A673 (cell line): ENCODE data around the gene AMY2B. TPM values are rescaled to one million over a fixed set of nuclear protein-coding genes. Genes with fewer than 3 reads are reported as not detected.
"Not testable (repeated sequence)": the region's sequence is repeated elsewhere in the genome, so short reads cannot be mapped to it uniquely, and the experiment has no call there.

ENCODE experiments used
- Bru-seq: library from RNA; stranded (reverse); fragments of 400-500 nt; gene quantifications from one replicate; lab custom pipeline; 2021; lab: Mats Ljungman, UMichigan
- BruChase-seq, 2 experiments: library from RNA; stranded (reverse); fragments of 400-500 nt; gene quantifications; one replicate each; lab custom pipeline; 2021; lab: Mats Ljungman, UMichigan
- BruUV-seq: library from RNA; stranded (reverse); fragments of 400-500 nt; replicated peaks from 2 replicates; lab custom pipeline; 2021; lab: Mats Ljungman, UMichigan
- CTCF ChIA-PET: fragments of 300-600 bp; sonication (Branson Sonifier 250); formaldehyde crosslinking; loops from one replicate; lab custom pipeline; 2022; ENCODE audit warnings: antibody characterized with exemption; lab: Charles Lee
- POLR2A ChIA-PET: fragments of 300-600 bp; sonication (Branson Sonifier 250); formaldehyde crosslinking; loops from one replicate; lab custom pipeline; 2022; ENCODE audit warnings: antibody characterized with exemption; ENCODE audit not compliant: low non-redundant PET; lab: Charles Lee
- DNase-seq: peaks from one replicate; pipeline ENCODE4 v3.0.0-alpha.2; 2015; ENCODE audit warnings: low spot score
- H3K27ac ChIP-seq: fragments of 200-600 bp; sonication (generic); 2 replicates; pipeline ENCODE4 v1.5.1; 2016; ENCODE audit warnings: mixed run types, low read depth, mild to moderate bottlenecking, mixed read lengths, antibody characterized with exemption, low read length; ENCODE audit not compliant: poor library complexity, severe bottlenecking
- H3K27me3 ChIP-seq: fragments of 200-600 bp; sonication (generic); replicated peaks from 2 replicates; pipeline ENCODE4 v1.6.1; 2017; ENCODE audit warnings: mixed run types, low read depth, mild to moderate bottlenecking, mixed read lengths, antibody characterized with exemption, low read length; ENCODE audit not compliant: insufficient read depth, poor library complexity
- H3K36me3 ChIP-seq: fragments of 200-600 bp; sonication (generic); 2 replicates; pipeline ENCODE4 v1.6.1; 2016; ENCODE audit warnings: mixed run types, mild to moderate bottlenecking, mixed read lengths, antibody characterized with exemption, low read length; ENCODE audit not compliant: insufficient read depth, poor library complexity, severe bottlenecking
- H3K4me1 ChIP-seq: fragments of 200-600 bp; sonication (generic); 2 replicates; pipeline ENCODE4 v1.6.1; 2017; ENCODE audit warnings: mixed run types, mild to moderate bottlenecking, mixed read lengths, antibody characterized with exemption, low read length; ENCODE audit not compliant: insufficient read depth, poor library complexity, severe bottlenecking
- H3K4me3 ChIP-seq: fragments of 200-600 bp; sonication (generic); 2 replicates; pipeline ENCODE4 v1.5.1; 2016; ENCODE audit warnings: low read depth, mixed run types, mild to moderate bottlenecking, mixed read lengths, low read length; ENCODE audit not compliant: poor library complexity, severe bottlenecking
- H3K9me3 ChIP-seq: fragments of 200-600 bp; sonication (generic); 2 replicates; pipeline ENCODE4 v1.6.1; 2016; ENCODE audit warnings: mixed run types, low read depth, mild to moderate bottlenecking, mixed read lengths, antibody characterized with exemption, low read length; ENCODE audit not compliant: poor library complexity, severe bottlenecking
- CTCF ChIP-seq: fragments of 300-800, 200-600 bp; sonication (generic); conservative IDR thresholded peaks from 2 replicates; pipeline ENCODE4 v1.5.1; 2017; ENCODE audit warnings: low read depth, mild to moderate bottlenecking, antibody characterized with exemption, low read length, moderate library complexity, mixed read lengths
- EZH2 ChIP-seq: fragments of 200-600 bp; sonication (generic); IDR thresholded peaks from 2 replicates; pipeline ENCODE4 v1.6.1; 2017; ENCODE audit warnings: borderline replicate concordance, low read depth, mild to moderate bottlenecking, mixed read lengths, antibody characterized with exemption, low read length; ENCODE audit not compliant: poor library complexity, severe bottlenecking
- intact Hi-C: fragments of 100-400 bp; cut with micrococcal nuclease; formaldehyde crosslinking; loops from one replicate; pipeline ENCODE4 v1.10.0; 2022; ENCODE audit not compliant: unreplicated experiment
- long read RNA-seq: library from polyadenylated mRNA; stranded (forward); transcript quantifications from one replicate; pipeline ENCODE4 v2.0.0, GENCODE V29; 2022
- total RNA-seq: library from RNA; stranded (reverse); gene quantifications from 2 replicates; pipeline ENCODE4 v1.2.3, GENCODE V29; 2021

AMY2B gene
- total RNA-seq (1.4 TPM in 2 replicates), Bru-seq, nascent RNA (percentile 50 among the genes with signal in this experiment), BruChase-seq, experiment 1, labeled RNA remaining after a 2-hour chase (percentile 43 among the genes with signal in this experiment), BruChase-seq, experiment 2, labeled RNA remaining after a 6-hour chase (percentile 38 among the genes with signal in this experiment)
- long read RNA-seq, partial matches to known transcripts = 0 of 1 reads
- long read RNA-seq, other reads (novel, unspliced or antisense) = 1 of 1 reads

- H3K4me1 ChIP-seq, H3K4me3 ChIP-seq, intact Hi-C loops, H3K9me3 ChIP-seq, CTCF ChIA-PET, H3K27me3 ChIP-seq, POLR2A ChIA-PET, H3K27ac ChIP-seq, DNase-seq, BruUV-seq, H3K36me3 ChIP-seq: not testable (repeated sequence)
These were observed at the start of gene AMY2B for GRCh38 chr1:103571289-103571688. Gene AMY2B, plus strand, starts transcription at chr1:103571589. Its CDS starts 14 bp downstream, at chr1:103571603.

- Histone ChIP-seq H3K36me3 (no peaks in the 10 kb centered on the region), H3K27ac (no peak overlapping the region), H3K9me3 (no peaks in the 10 kb centered on the region), H3K4me1 (no peaks in the 10 kb centered on the region), H3K4me3 (no peak overlapping the region), H3K27me3 (no peaks in the 10 kb centered on the region)
- no TSS peak for BruUV-seq
- TF ChIP-seq CTCF (no peak), EZH2 (no peak)
- ChIA-PET POLR2A (no interaction called here), CTCF (no interaction called here)
- intact Hi-C loops = no loop called here
- no peak for DNase-seq
These were observed 48.0 kb upstream of the AMY2B start for GRCh38 chr1:103523346-103523745.

- ChIA-PET POLR2A (no interaction called here), CTCF (no interaction called here)
- H3K4me3 ChIP-seq = peak overlapping the region; percentile 34
- TF ChIP-seq CTCF (no peak), EZH2 (no peak)
- H3K4me1 ChIP-seq = no peaks in the 10 kb centered on the region
- intact Hi-C loops = no loop called here
- H3K36me3 ChIP-seq = no peaks in the 10 kb centered on the region
- H3K27ac ChIP-seq = no peak overlapping the region
- no peaks in the 10 kb centered on the region for H3K27me3 ChIP-seq
- no peaks in the 10 kb centered on the region for H3K9me3 ChIP-seq
- no TSS peak for BruUV-seq
- DNase-seq = peak; percentile 51
These were observed 46.2 kb upstream of the AMY2B start for GRCh38 chr1:103525114-103525606.
